ENCODE results near the gene PRMT3.
"Not testable (repeated sequence)": the region's sequence is repeated elsewhere in the genome, so short reads cannot be mapped to it uniquely, and the experiment has no call there.

Gene PRMT3

GRCh38 chr11:20448834-20449233, 61.3 kb downstream of the PRMT3 start:
- in situ Hi-C loops (cut with HindIII; ENCODE audit: low pct_ligation_motif_present, low pct_unique_long_range_greater_than_20kb, low sequenced_read_pairs) = no loop called here
- no peak for DNase-seq

- DNase-seq = no peak
- in situ Hi-C loops (cut with HindIII; ENCODE audit: low pct_ligation_motif_present, low pct_unique_long_range_greater_than_20kb, low sequenced_read_pairs) = no loop called here
Measured at GRCh38 chr11:20450829-20451228, 63.3 kb downstream of the PRMT3 start.

GRCh38 chr11:20451568-20451967, 64.1 kb downstream of the PRMT3 start:
- in situ Hi-C loops (cut with HindIII; ENCODE audit: low pct_ligation_motif_present, low pct_unique_long_range_greater_than_20kb, low sequenced_read_pairs) = no loop called here
- no peak for DNase-seq

- no peak for DNase-seq
- in situ Hi-C loops (cut with HindIII; ENCODE audit: low pct_ligation_motif_present, low pct_unique_long_range_greater_than_20kb, low sequenced_read_pairs) = no loop called here
Measured at GRCh38 chr11:20452585-20452984, 65.1 kb downstream of the PRMT3 start.

GRCh38 chr11:20453657-20454316, 66.3 kb downstream of the PRMT3 start:
- no peak for DNase-seq
- in situ Hi-C loops (cut with HindIII; ENCODE audit: low pct_ligation_motif_present, low pct_unique_long_range_greater_than_20kb, low sequenced_read_pairs) = no loop called here

GRCh38 chr11:20457001-20457799, 69.7 kb downstream of the PRMT3 start:
- in situ Hi-C loops (cut with HindIII; ENCODE audit: low pct_ligation_motif_present, low pct_unique_long_range_greater_than_20kb, low sequenced_read_pairs) = no loop called here
- DNase-seq = no peak

GRCh38 chr11:20457934-20458680, 70.6 kb downstream of the PRMT3 start:
- no peak for DNase-seq
- in situ Hi-C loops (cut with HindIII; ENCODE audit: low pct_ligation_motif_present, low pct_unique_long_range_greater_than_20kb, low sequenced_read_pairs) = no loop called here

- in situ Hi-C loops (cut with HindIII; ENCODE audit: low pct_ligation_motif_present, low pct_unique_long_range_greater_than_20kb, low sequenced_read_pairs) = no loop called here
- no peak for DNase-seq
Measured at GRCh38 chr11:20458905-20459632, 71.6 kb downstream of the PRMT3 start.

GRCh38 chr11:20459865-20460264, 72.3 kb downstream of the PRMT3 start:
- no peak for DNase-seq
- in situ Hi-C loops (cut with HindIII; ENCODE audit: low pct_ligation_motif_present, low pct_unique_long_range_greater_than_20kb, low sequenced_read_pairs) = no loop called here

- in situ Hi-C loops (cut with HindIII; ENCODE audit: low pct_ligation_motif_present, low pct_unique_long_range_greater_than_20kb, low sequenced_read_pairs) = no loop called here
Measured at GRCh38 chr11:20464518-20464917, 77.0 kb downstream of the PRMT3 start.

GRCh38 chr11:20467487-20468185, 80.1 kb downstream of the PRMT3 start:
- in situ Hi-C loops (cut with HindIII; ENCODE audit: low pct_ligation_motif_present, low pct_unique_long_range_greater_than_20kb, low sequenced_read_pairs) = no loop called here

More at GRCh38 chr11:20464518-20464917, 77.0 kb downstream of the PRMT3 start:
- DNase-seq = no peak

GRCh38 chr11:20470348-20470747, 82.8 kb downstream of the PRMT3 start:
- in situ Hi-C loops (cut with HindIII; ENCODE audit: low pct_ligation_motif_present, low pct_unique_long_range_greater_than_20kb, low sequenced_read_pairs) = no loop called here
- no peak for DNase-seq

More at GRCh38 chr11:20467487-20468185, 80.1 kb downstream of the PRMT3 start:
- no peak for DNase-seq

GRCh38 chr11:20471929-20472328, 84.4 kb downstream of the PRMT3 start:
- in situ Hi-C loops (cut with HindIII; ENCODE audit: low pct_ligation_motif_present, low pct_unique_long_range_greater_than_20kb, low sequenced_read_pairs); DNase-seq: not testable (repeated sequence)

- DNase-seq = no peak
- in situ Hi-C loops (cut with HindIII; ENCODE audit: low pct_ligation_motif_present, low pct_unique_long_range_greater_than_20kb, low sequenced_read_pairs) = no loop called here
Measured at GRCh38 chr11:20474176-20474881, 86.8 kb downstream of the PRMT3 start.

- DNase-seq = no peak
Measured at GRCh38 chr11:20474882-20475517, 87.5 kb downstream of the PRMT3 start.

GRCh38 chr11:20477418-20478090, 90.0 kb downstream of the PRMT3 start:
- no peak for DNase-seq
- in situ Hi-C loops (cut with HindIII; ENCODE audit: low pct_ligation_motif_present, low pct_unique_long_range_greater_than_20kb, low sequenced_read_pairs) = no loop called here

More at GRCh38 chr11:20474882-20475517, 87.5 kb downstream of the PRMT3 start:
- in situ Hi-C loops (cut with HindIII; ENCODE audit: low pct_ligation_motif_present, low pct_unique_long_range_greater_than_20kb, low sequenced_read_pairs) = no loop called here

GRCh38 chr11:20479513-20479912, 92.0 kb downstream of the PRMT3 start:
- in situ Hi-C loops (cut with HindIII; ENCODE audit: low pct_ligation_motif_present, low pct_unique_long_range_greater_than_20kb, low sequenced_read_pairs) = no loop called here
- no peak for DNase-seq
